GM12878 (cell line): ENCODE data around the gene RNF32. TPM values are rescaled to one million over a fixed set of nuclear protein-coding genes. Genes with fewer than 3 reads are reported as not detected.

Source experiments
- FOXK2 ChIP-seq: fragments of 450-650 bp; IDR thresholded peaks from 2 replicates; pipeline ENCODE4 v1.6.1; 2017; ENCODE audit warnings: mild to moderate bottlenecking, moderate library complexity
- IRF5 ChIP-seq: fragments of 450-650 bp; IDR thresholded peaks from 2 replicates; pipeline ENCODE4 v1.6.1; 2017; ENCODE audit warnings: borderline replicate concordance
- KAT2A ChIP-seq: conservative IDR thresholded peaks from 2 replicates; pipeline ENCODE4 v1.6.1; 2011; ENCODE audit warnings: low read depth, low read length; ENCODE audit not compliant: control insufficient read depth
- MEF2B ChIP-seq: fragments of 450-650 bp; IDR thresholded peaks from 2 replicates; pipeline ENCODE4 v1.6.1; 2018; ENCODE audit warnings: mild to moderate bottlenecking, moderate library complexity; ENCODE audit not compliant: partially characterized antibody, poor library complexity, severe bottlenecking
- POLR2AphosphoS2 ChIP-seq: IDR thresholded peaks from 2 replicates; pipeline ENCODE4 v1.6.1; 2011; ENCODE audit warnings: low read depth, mild to moderate bottlenecking, low read length, improper control_type of control experiment, moderate library complexity
- POU2F2 ChIP-seq: IDR thresholded peaks from 3 replicates; pipeline ENCODE4 v1.6.1; 2011; ENCODE audit warnings: low read depth, mild to moderate bottlenecking, low read length, borderline replicate concordance
- PRDM15 ChIP-seq: fragments of 450-650 bp; formaldehyde crosslinking; IDR thresholded peaks from 2 replicates; pipeline ENCODE4 v1.4.0; 2020; ENCODE audit warnings: mild to moderate bottlenecking, moderate library complexity
- RB1 ChIP-seq: fragments of 450-650 bp; formaldehyde crosslinking; IDR thresholded peaks from 2 replicates; pipeline ENCODE4 v1.6.1; 2017; ENCODE audit warnings: mild to moderate bottlenecking, borderline replicate concordance
- RELA ChIP-seq: fragments of 450-650 bp; IDR thresholded peaks from 2 replicates; pipeline ENCODE4 v1.8.0; 2014; ENCODE audit warnings: borderline replicate concordance; ENCODE audit not compliant: partially characterized antibody
- RELB ChIP-seq: fragments of 450-650 bp; IDR thresholded peaks from 2 replicates; pipeline ENCODE4 v1.6.1; 2017; ENCODE audit warnings: low read depth, mild to moderate bottlenecking, moderate library complexity
- STAT1 ChIP-seq: fragments of 450-650 bp; conservative IDR thresholded peaks from 2 replicates; pipeline ENCODE4 v1.6.1; 2014; ENCODE audit warnings: antibody characterized with exemption, mild to moderate bottlenecking
- polyA plus RNA-seq, 11 experiments: library from polyadenylated mRNA; depleted of rRNA in 4 of 11; unstranded in 6 of 11; stranded (reverse) in 5 of 11; fragments of >200 nt; fragmentation: Nextera tagmentation in 4 of 11; fragmentation: Illumina TruSeq in 1 of 11; extraction: Ambion mirVana in 4 of 11; extraction: Trizol in 1 of 11; gene quantifications; 1 replicate in 1 of 11; 2 replicates in 10 of 11; pipeline versions ENCODE4 v1.2.1 to v1.2.3, GENCODE V29; 2011 to 2016; ENCODE audit warnings: inconsistent platforms in 2 of 11, missing spikeins in 2 of 11, low read depth in 1 of 11
- total RNA-seq, 4 experiments: library from RNA; depleted of rRNA in 3 of 4; stranded (reverse); fragments of >200 nt in 3 of 4; fragmentation: Illumina TruSeq in 1 of 4; extraction: Trizol in 1 of 4; gene quantifications; 2 replicates each; pipeline versions ENCODE4 v1.2.1 to v1.2.3, GENCODE V29; 2013 to 2021

Gene RNF32
- total and polyA plus RNA-seq, 10 of the 15 experiments (the other 5 are each of a cell fraction or from before 2014, with no cell fraction given) = 2.5 to 7.2 (median 3.7) TPM

GRCh38 chr7:156611014-156612010 is 29.3 kb upstream of the RNF32 start (continued):
- no peak for TF ChIP-seq POU2F2
- TF ChIP-seq IRF5 = no peak
- no peak for TF ChIP-seq STAT1
- TF ChIP-seq MEF2B = no peak
- no peak for TF ChIP-seq RELA
- TF ChIP-seq POLR2AphosphoS2 = no peak
- TF ChIP-seq PRDM15 (CRISPR knock-in tag) = no peak
- no peak for TF ChIP-seq FOXK2
- no peak for TF ChIP-seq KAT2A
- no peak for TF ChIP-seq RB1
- TF ChIP-seq RELB = no peak
